Heart left ventricle (tissue), 13 donors: Measurements from ENCODE around the gene VPS39.

Source experiments
- POLR2A ChIP-seq, 2 donors: fragments of 450-650 bp; IDR thresholded peaks; one replicate each; pipeline ENCODE4 v1.6.1; 2017; ENCODE audit warnings: antibody characterized with exemption in 2 of 2, mild to moderate bottlenecking in 2 of 2, moderate library complexity in 2 of 2
- TF ChIP-seq, protein P1 (sequence below), 12 donors: fragments of 200-600 bp; sonication (generic) in 4 of 12; IDR thresholded peaks; one replicate each; pipeline versions ENCODE4 v1.5.0 to v1.8.0; 2018 to 2022; ENCODE audit warnings: antibody characterized with exemption in 12 of 12, mild to moderate bottlenecking in 5 of 12
- donor health status: ischemic (EF 13 %, LVEDD 7.1; RV severe dilation, severe dysfunction).
- donor health status: DM: no; HTN: yes; CAD: no.
- donor health status: DM: no; HTN: no; CAD: no.
- donor health status: ischemic (EF 25% LVEDD 6.9; RV normal size, moderate dysfunction).
- donor health status: ischemic (EF 25% LVEDD 5.7; RV mildly dilated, moderate dysfunction).
- donor health status: ischemic (EF 35%, LVEDD 5.7; RV mildly dilated, moderate dysfunction).
- donor health status: nonischemic (EF 11% LVEDD 7.7; RV severe dilation, severe dysfunction).
- donor health status: DM: yes; HTN: yes; CAD: no.
- donor health status: PGD.
- donor health status: ischemic (EF 29% LVEDD 5.4; RV normal size, mild dysfunction).
- donor health status: nonischemic (EF 23%, LVEDD 6.1; RV moderate dilation, normal function).

DNA sequence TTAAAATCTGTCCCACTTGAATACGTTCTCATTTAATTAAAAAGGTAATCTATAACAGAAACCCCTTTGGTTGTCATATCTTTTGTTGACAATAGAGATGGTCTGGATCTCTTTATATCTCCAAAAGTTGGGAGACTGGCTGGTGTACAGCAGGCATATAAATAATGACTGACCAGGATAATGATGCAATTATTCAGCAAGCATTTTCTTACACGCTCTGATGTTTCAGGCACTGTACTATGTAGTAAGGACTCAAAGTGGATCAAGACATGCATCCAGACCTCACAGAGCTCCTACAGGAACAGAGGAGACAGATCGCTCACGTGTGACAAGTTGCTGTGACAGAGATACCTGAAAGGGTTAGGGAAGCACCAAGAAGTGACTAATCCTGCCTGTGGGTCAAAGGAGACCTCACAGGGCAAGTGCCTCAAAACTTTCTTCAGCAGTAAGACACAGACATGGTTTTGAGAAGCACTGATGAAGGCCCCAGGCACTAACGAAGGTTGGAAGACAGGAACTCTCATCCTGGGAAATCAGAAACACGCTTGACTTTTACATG is 25.7 kb downstream of the VPS39 start:
- TF ChIP-seq, protein P1, sequence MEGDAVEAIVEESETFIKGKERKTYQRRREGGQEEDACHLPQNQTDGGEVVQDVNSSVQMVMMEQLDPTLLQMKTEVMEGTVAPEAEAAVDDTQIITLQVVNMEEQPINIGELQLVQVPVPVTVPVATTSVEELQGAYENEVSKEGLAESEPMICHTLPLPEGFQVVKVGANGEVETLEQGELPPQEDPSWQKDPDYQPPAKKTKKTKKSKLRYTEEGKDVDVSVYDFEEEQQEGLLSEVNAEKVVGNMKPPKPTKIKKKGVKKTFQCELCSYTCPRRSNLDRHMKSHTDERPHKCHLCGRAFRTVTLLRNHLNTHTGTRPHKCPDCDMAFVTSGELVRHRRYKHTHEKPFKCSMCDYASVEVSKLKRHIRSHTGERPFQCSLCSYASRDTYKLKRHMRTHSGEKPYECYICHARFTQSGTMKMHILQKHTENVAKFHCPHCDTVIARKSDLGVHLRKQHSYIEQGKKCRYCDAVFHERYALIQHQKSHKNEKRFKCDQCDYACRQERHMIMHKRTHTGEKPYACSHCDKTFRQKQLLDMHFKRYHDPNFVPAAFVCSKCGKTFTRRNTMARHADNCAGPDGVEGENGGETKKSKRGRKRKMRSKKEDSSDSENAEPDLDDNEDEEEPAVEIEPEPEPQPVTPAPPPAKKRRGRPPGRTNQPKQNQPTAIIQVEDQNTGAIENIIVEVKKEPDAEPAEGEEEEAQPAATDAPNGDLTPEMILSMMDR (IDR thresholded peaks at IDR 0.05): no peak
- TF ChIP-seq POLR2A (IDR thresholded peaks at IDR 0.05): no peak
